ENCODE results near the gene FABP3. TPM values are rescaled to one million over a fixed set of nuclear protein-coding genes. Genes with fewer than 3 reads are reported as not detected.

Gene FABP3
- polyA plus RNA-seq, 3 donors, result not detected

DNA sequence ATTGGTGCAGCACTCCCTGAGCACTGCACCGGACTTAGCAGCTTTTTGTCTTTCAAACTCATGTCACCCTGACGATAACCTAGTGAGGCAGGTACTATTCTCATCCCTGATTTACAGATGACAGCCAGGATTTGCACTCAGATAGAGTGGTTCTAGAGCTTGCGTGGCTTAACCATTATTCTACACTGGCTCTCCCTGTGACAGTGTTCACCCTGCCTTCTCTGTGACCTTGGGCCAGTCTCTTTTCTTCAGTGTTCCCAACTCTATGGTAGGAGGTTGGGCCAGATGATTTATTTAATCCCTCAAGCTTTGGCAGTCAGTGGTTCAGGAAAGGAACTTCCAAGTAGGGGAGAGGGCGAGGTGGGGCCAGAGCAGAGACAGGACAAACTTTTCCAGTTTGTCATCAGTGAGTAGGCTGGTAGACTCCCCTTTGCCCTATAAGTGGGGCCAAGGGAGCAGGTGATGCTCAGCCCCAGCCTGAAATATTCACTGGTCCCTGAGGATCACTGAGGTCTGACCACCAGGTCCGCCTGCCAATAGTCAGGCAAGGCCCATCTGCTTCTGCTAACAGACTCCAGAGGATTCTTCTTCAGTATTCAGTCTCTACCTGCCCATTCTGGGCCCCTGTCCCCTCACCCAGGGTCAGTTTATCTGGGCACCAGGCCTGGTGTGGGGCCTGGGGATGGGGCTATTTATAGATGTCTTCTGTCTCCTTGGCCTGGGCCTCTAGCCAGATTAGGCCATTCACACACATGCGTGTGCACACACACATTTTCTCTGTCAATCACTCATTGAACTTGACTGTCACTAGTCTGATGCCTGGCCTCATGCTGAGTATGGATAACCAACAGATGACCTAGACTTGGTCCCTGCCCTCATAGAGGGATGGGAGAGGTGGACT, 8.8 kb upstream of the FABP3 start:
- no peaks in the 10 kb centered on the region for H3K36me3 ChIP-seq (replicated peaks in 1 of 2; ENCODE audit: control insufficient read depth in 1 of 2, insufficient read depth in 2 of 2, low read length in 2 of 2)
- Mint-ChIP-seq H3K4me3 (peak overlapping the region in 1 of 2 donors; percentile 28), H3K27ac (no peak overlapping the region), H3K27me3 (ENCODE audit: low read depth in 3 of 3) (peaks cover 3 to 5% (median 4%) of the 10 kb centered on the region in 3 donors), H3K9me3 (no peaks in the 10 kb centered on the region), H3K4me1 (no peaks in the 10 kb centered on the region), H3K36me3 (no peaks in the 10 kb centered on the region)
- no peak overlapping the region for H2AFZ ChIP-seq (ENCODE audit: insufficient read depth, low read depth, low read length, poor library complexity, severe bottlenecking)
- TF ChIP-seq, protein P1, sequence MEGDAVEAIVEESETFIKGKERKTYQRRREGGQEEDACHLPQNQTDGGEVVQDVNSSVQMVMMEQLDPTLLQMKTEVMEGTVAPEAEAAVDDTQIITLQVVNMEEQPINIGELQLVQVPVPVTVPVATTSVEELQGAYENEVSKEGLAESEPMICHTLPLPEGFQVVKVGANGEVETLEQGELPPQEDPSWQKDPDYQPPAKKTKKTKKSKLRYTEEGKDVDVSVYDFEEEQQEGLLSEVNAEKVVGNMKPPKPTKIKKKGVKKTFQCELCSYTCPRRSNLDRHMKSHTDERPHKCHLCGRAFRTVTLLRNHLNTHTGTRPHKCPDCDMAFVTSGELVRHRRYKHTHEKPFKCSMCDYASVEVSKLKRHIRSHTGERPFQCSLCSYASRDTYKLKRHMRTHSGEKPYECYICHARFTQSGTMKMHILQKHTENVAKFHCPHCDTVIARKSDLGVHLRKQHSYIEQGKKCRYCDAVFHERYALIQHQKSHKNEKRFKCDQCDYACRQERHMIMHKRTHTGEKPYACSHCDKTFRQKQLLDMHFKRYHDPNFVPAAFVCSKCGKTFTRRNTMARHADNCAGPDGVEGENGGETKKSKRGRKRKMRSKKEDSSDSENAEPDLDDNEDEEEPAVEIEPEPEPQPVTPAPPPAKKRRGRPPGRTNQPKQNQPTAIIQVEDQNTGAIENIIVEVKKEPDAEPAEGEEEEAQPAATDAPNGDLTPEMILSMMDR (IDR thresholded peaks at IDR 0.05), result no peak
- H4K20me1 ChIP-seq (ENCODE audit: insufficient read depth, low read length), result no peaks in the 10 kb centered on the region
- H3K9me3 ChIP-seq (replicated peaks in 1 of 2; ENCODE audit: control insufficient read depth in 1 of 2, insufficient read depth in 1 of 2, low read length in 2 of 2), result no peaks in the 10 kb centered on the region
- H3K79me2 ChIP-seq (ENCODE audit: insufficient read depth, low read length), result no peaks in the 10 kb centered on the region
- H3K4me2 ChIP-seq (replicated peaks; ENCODE audit: extremely low read depth, low read length, poor library complexity, severe bottlenecking), result no peak overlapping the region
- intact Hi-C loops (cut with micrococcal nuclease), result no loop called here
- H3K4me3 ChIP-seq (replicated peaks in 1 of 3; ENCODE audit: low read depth in 2 of 3, low read length in 3 of 3), result no peak overlapping the region
- no peak for DNase-seq
- no peaks in the 10 kb centered on the region for H3K27me3 ChIP-seq (ENCODE audit: control insufficient read depth in 2 of 2, insufficient read depth in 2 of 2, low read length in 2 of 2)
- H3K27ac ChIP-seq (ENCODE audit: low read depth in 1 of 2, low read length in 2 of 2), result no peak overlapping the region
- 96% methylated on average over 4 of the region's 6 CpGs for WGBS (ENCODE audit: insufficient coverage)
- no peaks in the 10 kb centered on the region for H3K4me1 ChIP-seq (ENCODE audit: control insufficient read depth in 1 of 2, insufficient read depth in 2 of 2, low read length in 2 of 2)
- H3K9ac ChIP-seq (ENCODE audit: insufficient read depth, low read length, poor library complexity, severe bottlenecking), result no peak overlapping the region

DNA sequence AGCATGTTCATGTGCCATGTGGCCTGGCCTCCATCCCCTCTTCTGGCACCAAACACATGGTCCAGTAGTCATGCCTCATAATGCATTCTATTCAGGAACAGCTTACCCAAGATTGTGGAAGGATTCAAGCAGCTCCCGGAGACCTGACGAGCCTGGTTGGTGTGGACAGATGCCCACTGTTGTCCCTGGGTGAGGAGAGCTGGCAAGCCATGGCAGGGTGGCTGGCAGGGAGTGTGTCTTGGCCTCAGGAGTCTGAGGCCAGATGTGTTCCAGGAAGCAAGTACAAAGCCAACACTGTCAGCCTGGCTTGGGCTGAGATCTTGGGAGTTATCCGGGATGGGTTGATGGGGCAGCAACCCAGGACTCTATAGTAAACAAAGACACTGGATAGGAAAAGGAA, 7.3 kb upstream of the FABP3 start:
- DNase-seq, result no peak
- Histone ChIP-seq H3K27me3 (ENCODE audit: control insufficient read depth in 2 of 2, insufficient read depth in 2 of 2, low read length in 2 of 2) (no peaks in the 10 kb centered on the region), H3K9ac (ENCODE audit: insufficient read depth, low read length, poor library complexity, severe bottlenecking) (no peak overlapping the region), H3K4me3 (replicated peaks in 1 of 3; ENCODE audit: low read depth in 2 of 3, low read length in 3 of 3) (no peak overlapping the region), H3K4me1 (ENCODE audit: control insufficient read depth in 1 of 2, insufficient read depth in 2 of 2, low read length in 2 of 2) (no peaks in the 10 kb centered on the region), H3K27ac (ENCODE audit: low read depth in 1 of 2, low read length in 2 of 2) (no peak overlapping the region), H3K4me2 (replicated peaks; ENCODE audit: extremely low read depth, low read length, poor library complexity, severe bottlenecking) (no peak overlapping the region), H2AFZ (ENCODE audit: insufficient read depth, low read depth, low read length, poor library complexity, severe bottlenecking) (no peak overlapping the region), H3K9me3 (replicated peaks in 1 of 2; ENCODE audit: control insufficient read depth in 1 of 2, insufficient read depth in 1 of 2, low read length in 2 of 2) (no peaks in the 10 kb centered on the region), H3K36me3 (replicated peaks in 1 of 2; ENCODE audit: control insufficient read depth in 1 of 2, insufficient read depth in 2 of 2, low read length in 2 of 2) (no peaks in the 10 kb centered on the region), H3K79me2 (ENCODE audit: insufficient read depth, low read length) (no peaks in the 10 kb centered on the region), H4K20me1 (ENCODE audit: insufficient read depth, low read length) (no peaks in the 10 kb centered on the region)
- Mint-ChIP-seq H3K36me3 (no peaks in the 10 kb centered on the region), H3K27ac (no peak overlapping the region), H3K4me3 (no peak overlapping the region), H3K9me3 (no peaks in the 10 kb centered on the region), H3K27me3 (ENCODE audit: low read depth in 3 of 3) (peaks cover 4 to 7% (median 5%) of the 10 kb centered on the region in 3 donors), H3K4me1 (no peaks in the 10 kb centered on the region)
- WGBS (ENCODE audit: insufficient coverage), result 100% methylated on average over 3 of the region's 3 CpGs
- TF ChIP-seq, protein P1 (IDR thresholded peaks at IDR 0.05), result no peak
- intact Hi-C loops (cut with micrococcal nuclease), result no loop called here
